Activated B cell treated with CpG ODN at 0.5 μM for 24 hours (primary cell): Measurements from ENCODE around the gene TELO2. TPM values are rescaled to one million over a fixed set of nuclear protein-coding genes. Genes with fewer than 3 reads are reported as not detected.

Experiments
- ATAC-seq: fragments of 200-7000 bp; cut with Tn5 transposase; one replicate; pipeline ENCODE4 v1.10.0; 2021; ENCODE audit warnings: low read depth, mild to moderate bottlenecking, moderate library complexity
- CTCF ChIA-PET: fragments of 350-600 bp; sonication (Branson Sonifier 250); formaldehyde crosslinking; loops from one replicate; lab custom pipeline; 2021; ENCODE audit warnings: antibody characterized with exemption; lab: Charles Lee
- POLR2A ChIA-PET: fragments of 350-600 bp; sonication (Branson Sonifier 250); formaldehyde crosslinking; loops from one replicate; lab custom pipeline; 2021; ENCODE audit warnings: antibody characterized with exemption; lab: Charles Lee
- DNase-seq: peaks from one replicate; pipeline ENCODE4 v3.0.0; 2022
- H3K27ac Mint-ChIP-seq: one replicate; pipeline ENCODE4 v1.8.0; 2020; ENCODE audit warnings: mixed read lengths
- H3K27me3 Mint-ChIP-seq: one replicate; pipeline ENCODE4 v1.8.0; 2021; ENCODE audit warnings: mixed read lengths
- H3K36me3 Mint-ChIP-seq: one replicate; pipeline ENCODE4 v1.8.0; 2021; ENCODE audit warnings: low read depth, mixed read lengths
- H3K4me1 Mint-ChIP-seq: one replicate; pipeline ENCODE4 v1.8.0; 2021; ENCODE audit warnings: mixed read lengths
- H3K4me3 Mint-ChIP-seq: one replicate; pipeline ENCODE4 v1.8.0; 2020; ENCODE audit warnings: mild to moderate bottlenecking, mixed read lengths
- H3K9me3 Mint-ChIP-seq: one replicate; pipeline ENCODE4 v1.8.0; 2020; ENCODE audit warnings: mixed read lengths
- CTCF ChIP-seq: fragments of 200-600 bp; IDR thresholded peaks from one replicate; pipeline ENCODE4 v1.8.0; 2022; ENCODE audit warnings: antibody characterized with exemption, mild to moderate bottlenecking
- intact Hi-C: fragments of 100-400 bp; cut with micrococcal nuclease; formaldehyde crosslinking; loops from one replicate; pipeline ENCODE4 v1.15.1; 2024
- total RNA-seq: library from RNA; stranded (reverse); gene quantifications from 2 replicates; pipeline ENCODE4 v1.2.3, GENCODE V29; 2022

Gene TELO2
- total RNA-seq, 1 donor from 2014 or later = 78.8 TPM

GRCh38 chr16:1505912-1506311 is 12.8 kb downstream of the TELO2 start:
- Mint-ChIP-seq H3K4me3 (no peak overlapping the region), H3K27ac (no peak overlapping the region), H3K27me3 (no peaks in the 10 kb centered on the region), H3K4me1 (no peaks in the 10 kb centered on the region), H3K36me3 (peaks cover 42% of the 10 kb centered on the region), H3K9me3 (no peaks in the 10 kb centered on the region)
- DNase-seq = no peak
- intact Hi-C loops = no loop called here
- no peak for TF ChIP-seq CTCF
- CTCF ChIA-PET = no interaction called here
- no peak for ATAC-seq
- POLR2A ChIA-PET = no interaction called here

GRCh38 chr16:1506494-1507213 is 13.5 kb downstream of the TELO2 start:
- ChIA-PET POLR2A (no interaction called here), CTCF (no interaction called here)
- Mint-ChIP-seq H3K36me3 (peaks cover 47% of the 10 kb centered on the region), H3K9me3 (no peaks in the 10 kb centered on the region), H3K4me3 (no peak overlapping the region), H3K27me3 (no peaks in the 10 kb centered on the region), H3K4me1 (no peaks in the 10 kb centered on the region), H3K27ac (no peak overlapping the region)
- TF ChIP-seq CTCF = no peak
- ATAC-seq = no peak
- intact Hi-C loops = no loop called here
- no peak for DNase-seq

- no peaks in the 10 kb centered on the region for H3K4me1 Mint-ChIP-seq
- no peaks in the 10 kb centered on the region for H3K27me3 Mint-ChIP-seq
- TF ChIP-seq CTCF = no peak
- no peak overlapping the region for H3K4me3 Mint-ChIP-seq
- DNase-seq = no peak
- H3K36me3 Mint-ChIP-seq = peaks cover 42% of the 10 kb centered on the region
- H3K27ac Mint-ChIP-seq = no peak overlapping the region
- no peak for ATAC-seq
- CTCF ChIA-PET = no interaction called here
- POLR2A ChIA-PET = no interaction called here
- intact Hi-C loops = no loop called here
- H3K9me3 Mint-ChIP-seq = no peaks in the 10 kb centered on the region
Observed at GRCh38 chr16:1508494-1509187, 15.5 kb downstream of the TELO2 start.

GRCh38 chr16:1509307-1510221 is 16.4 kb downstream of the TELO2 start:
- TF ChIP-seq CTCF = no peak
- Mint-ChIP-seq H3K4me3 (no peak overlapping the region), H3K36me3 (peaks cover 41% of the 10 kb centered on the region), H3K4me1 (no peaks in the 10 kb centered on the region), H3K27me3 (no peaks in the 10 kb centered on the region), H3K9me3 (peaks cover 3% of the 10 kb centered on the region), H3K27ac (no peak overlapping the region)
- no peak for DNase-seq
- ChIA-PET POLR2A (no interaction called here), CTCF (no interaction called here)
- intact Hi-C loops = no loop called here
- ATAC-seq = no peak

GRCh38 chr16:1510272-1510671 is 17.1 kb downstream of the TELO2 start:
- Mint-ChIP-seq H3K4me3 (no peak overlapping the region), H3K9me3 (peaks cover 7% of the 10 kb centered on the region), H3K4me1 (no peaks in the 10 kb centered on the region), H3K27me3 (no peaks in the 10 kb centered on the region), H3K27ac (no peak overlapping the region), H3K36me3 (peaks cover 37% of the 10 kb centered on the region)
- intact Hi-C loops = no loop called here
- ATAC-seq (no peak), DNase-seq (no peak)
- ChIA-PET CTCF (no interaction called here), POLR2A (interaction anchor here (0.8 kb wide), 1 partner anchor 90 kb away, joined by 3 read pairs; the partner anchor contains the start of gene UQCC4)
- no peak for TF ChIP-seq CTCF
